ENCODE results near the gene SFXN5. TPM values are rescaled to one million over a fixed set of nuclear protein-coding genes. Genes with fewer than 3 reads are reported as not detected.

The SFXN5 gene
- total and polyA plus RNA-seq, 2 of the 4 experiments (the other 2 are of a cell fraction) = 8.6 to 17.0 TPM

GRCh38 chr2:73100956-73101355 is 29.4 kb upstream of the SFXN5 start:
- Histone ChIP-seq H2BK120ac (ENCODE audit: low read depth, low read length) (no peak overlapping the region), H3K9me1 (ENCODE audit: insufficient read depth, low read length) (peaks cover 66% of the 10 kb centered on the region)

More at GRCh38 chr2:73100956-73101355, 29.4 kb upstream of the SFXN5 start:
- Histone ChIP-seq H2AFZ (replicated peaks; ENCODE audit: low read length, poor library complexity) (no peak overlapping the region), H2BK5ac (ENCODE audit: low read depth, low read length, poor library complexity, severe bottlenecking) (no peak overlapping the region), H3K4ac (ENCODE audit: low read depth, low read length) (no peak overlapping the region), H3K27ac (ENCODE audit: insufficient read depth, low read length) (no peak overlapping the region), H2BK20ac (ENCODE audit: low read depth, low read length) (no peak overlapping the region), H3K4me3 (ENCODE audit: insufficient read depth, low read depth, low read length) (no peak overlapping the region), H4K5ac (ENCODE audit: low read depth, low read length) (no peak overlapping the region), H3K56ac (ENCODE audit: extremely low read depth, insufficient read depth, low read length) (no peak overlapping the region), H3K18ac (ENCODE audit: low read depth, low read length) (no peak overlapping the region), H3K4me2 (ENCODE audit: low read depth, low read length) (no peak overlapping the region), H3K36me3 (ENCODE audit: control insufficient read depth, insufficient read depth, low read length) (peaks cover 2% of the 10 kb centered on the region; the same call in 1 of the 2 replicates), H3K79me1 (ENCODE audit: low read depth in 1 of 2, low read length in 2 of 2) (peaks cover 41 to 94% of the 10 kb centered on the region in 2 experiments), H2AK9ac (replicated peaks; ENCODE audit: low read depth, low read length, poor library complexity) (no peak overlapping the region), H3K4me1 (ENCODE audit: control insufficient read depth, insufficient read depth, low read length) (peaks cover 13% of the 10 kb centered on the region), H3K23ac (ENCODE audit: low read depth, low read length) (no peak overlapping the region), H2AK5ac (ENCODE audit: low read depth, low read length) (0 out of 2 replicates have a peak overlapping the region, but pooled peaks have one; percentile 46), H3K27me3 (ENCODE audit: control insufficient read depth, insufficient read depth, low read length) (no peaks in the 10 kb centered on the region), H4K8ac (ENCODE audit: low read depth in 2 of 2, low read length in 2 of 2) (no peak overlapping the region), H4K91ac (ENCODE audit: insufficient read depth, low read depth, low read length) (peak overlapping the region; percentile 16; the same call in 1 of the 2 replicates), H3K14ac (replicated peaks; ENCODE audit: low read depth, low read length) (no peak overlapping the region), H3K9me3 (ENCODE audit: control insufficient read depth, insufficient read depth, low read length) (no peaks in the 10 kb centered on the region), H2BK15ac (ENCODE audit: low read depth, low read length) (no peak overlapping the region), H4K20me1 (ENCODE audit: insufficient read depth, low read length) (peaks cover 88% of the 10 kb centered on the region), H3K9ac (ENCODE audit: low read depth, low read length) (no peak overlapping the region)
- in situ Hi-C loops (cut with MboI; ENCODE audit: low sequenced_read_pairs) = no loop called here
- dilution Hi-C loops (cut with HindIII; ENCODE audit: low sequenced_read_pairs, unreplicated experiment) = no loop called here
- ChIA-PET POLR2A (ENCODE audit: unreplicated experiment) (interaction anchor here (0.7 kb wide), 1 partner anchor 1801 kb away, joined by 6 read pairs; no protein-coding TSS in a partner anchor), CTCF (interaction anchor here (1.1 kb wide), 1 partner anchor 15 kb away, joined by 3 read pairs; no protein-coding TSS in a partner anchor)
- WGBS, 2 experiments (ENCODE audit: extremely low coverage in 2 of 2, insufficient read length in 1 of 2) = 90% methylated on average over 2 of the region's 4 CpGs; no CpG with 5 or more reads in 1 of the 2 experiments
- intact Hi-C loops (cut with micrococcal nuclease) = no loop called here
- ATAC-seq (ENCODE audit: low read depth) (no peak), DNase-seq (no peak)
- BruUV-seq (replicated peaks) = no TSS peak
- no peak for TF ChIP-seq CHD1 (IDR thresholded peaks at IDR 0.05; ENCODE audit: low read depth, low read length)
- no peak for TF ChIP-seq MXI1 (IDR thresholded peaks at IDR 0.05; ENCODE audit: borderline replicate concordance, low read depth, low read length)
- no peak for TF ChIP-seq CTCF (conservative IDR thresholded peaks at IDR 0.05; ENCODE audit: low read depth, low read length)
- no peak for TF ChIP-seq BHLHE40 (IDR thresholded peaks at IDR 0.05; ENCODE audit: low read depth, low read length)
- no peak for TF ChIP-seq RCOR1 (IDR thresholded peaks at IDR 0.05; ENCODE audit: insufficient replicate concordance, low read length)
- TF ChIP-seq NFE2L2 (IDR thresholded peaks at IDR 0.05; ENCODE audit: low read depth, low read length) = no peak
- no peak for TF ChIP-seq POLR2A (IDR thresholded peaks at IDR 0.05; ENCODE audit: low read depth, low read length)
- no peak for TF ChIP-seq RFX5 (IDR thresholded peaks at IDR 0.05; ENCODE audit: low read depth, low read length)
- no peak for TF ChIP-seq FOS (IDR thresholded peaks at IDR 0.05; ENCODE audit: low read depth, low read length)
- no peak for TF ChIP-seq RAD21 (IDR thresholded peaks at IDR 0.05; ENCODE audit: low read length)
- TF ChIP-seq ELK1 (IDR thresholded peaks at IDR 0.05; ENCODE audit: borderline replicate concordance, low read depth, low read length) = no peak
- no peak for TF ChIP-seq USF2 (IDR thresholded peaks at IDR 0.05; ENCODE audit: low read depth, low read length)
- no peak for TF ChIP-seq SMC3 (IDR thresholded peaks at IDR 0.05; ENCODE audit: low read depth, low read length)
- TF ChIP-seq CEBPB (IDR thresholded peaks at IDR 0.05; ENCODE audit: low read depth, low read length) = no peak
- TF ChIP-seq MAFK (IDR thresholded peaks at IDR 0.05; ENCODE audit: low read depth, low read length) = no peak
- TF ChIP-seq MAZ (IDR thresholded peaks at IDR 0.05; ENCODE audit: borderline replicate concordance, low read depth, low read length) = no peak

Data from IMR-90 (cell line).